NCI-H1092 (cell line): ENCODE measurements around the gene RPL38.
"Not testable (repeated sequence)": the region's sequence is repeated elsewhere in the genome, so short reads cannot be mapped to it uniquely, and the experiment has no call there.

ENCODE experiments used
- DNase-seq: peaks from one replicate; lab custom pipeline; 2025; lab: John Stamatoyannopoulos, UW

The RPL38 gene

DNA sequence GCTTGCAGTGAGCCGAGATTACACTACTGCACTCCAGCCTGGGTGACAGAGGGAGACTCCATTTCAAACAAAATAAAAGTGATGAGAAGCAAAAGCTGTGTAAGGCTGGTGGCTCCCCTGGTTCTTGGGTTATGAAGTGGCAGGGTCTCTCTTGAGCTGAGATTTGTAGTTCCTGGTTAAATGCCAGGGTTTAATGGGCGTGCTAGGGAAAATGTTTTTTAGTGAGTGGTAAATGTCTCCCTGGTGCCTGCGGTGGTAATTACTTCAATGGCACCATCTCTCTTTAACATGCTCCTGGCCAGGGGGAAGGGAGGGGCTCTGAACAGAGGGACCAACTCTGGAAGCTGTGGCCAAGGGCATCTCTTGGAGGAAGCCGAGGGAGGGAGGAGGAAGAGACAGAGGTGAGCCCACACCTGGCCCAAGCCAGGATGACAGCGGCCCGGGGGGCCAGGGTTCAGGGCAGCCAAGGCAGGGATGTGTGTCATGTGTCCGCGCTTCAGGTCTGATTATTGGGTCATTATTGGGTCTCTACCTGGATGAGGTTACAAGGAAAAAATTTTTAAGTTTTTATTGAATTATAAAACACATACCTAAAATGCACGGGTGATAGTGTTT lies 17.8 kb upstream of the RPL38 start:
- peak; percentile 62 for DNase-seq

DNA sequence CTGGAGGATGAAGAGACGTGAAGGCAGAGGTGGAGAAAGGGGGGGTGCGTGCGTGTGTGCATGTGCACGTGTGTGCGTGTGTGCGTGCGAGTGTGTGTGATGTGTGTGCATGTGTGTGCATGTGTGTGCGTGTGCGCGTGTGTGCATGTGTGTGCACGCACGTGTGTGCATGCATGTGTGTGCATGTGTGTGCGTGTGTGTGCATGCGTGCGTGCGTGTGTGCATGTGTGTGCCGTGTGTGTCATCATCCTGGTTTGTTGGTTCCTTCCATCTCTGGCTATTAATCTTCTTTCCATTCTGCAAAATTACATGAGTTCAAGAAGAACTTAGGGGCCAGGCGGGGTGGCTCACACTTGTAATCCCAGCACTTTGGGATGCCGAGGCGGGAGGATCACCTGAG lies 17.0 kb upstream of the RPL38 start:
- DNase-seq, result no peak

DNA sequence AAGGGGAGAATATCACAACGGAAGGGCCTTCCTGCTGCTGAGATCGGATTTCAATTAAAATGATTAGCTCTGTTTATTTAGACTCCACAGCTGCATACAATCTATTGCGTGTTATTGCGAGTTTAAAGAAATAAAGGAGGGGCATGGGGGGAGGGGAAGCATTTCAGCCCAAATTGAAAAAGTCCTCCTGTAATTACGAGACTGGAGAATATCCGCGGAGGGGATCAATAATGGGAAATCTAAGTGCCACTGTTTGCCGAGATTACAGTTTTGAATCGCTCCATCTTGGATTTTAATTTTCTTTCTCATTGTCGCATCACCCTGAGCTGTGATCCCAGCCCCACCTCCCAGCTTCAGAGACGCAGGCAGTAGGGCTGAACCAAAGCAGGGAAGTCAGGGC lies 15.7 kb upstream of the RPL38 start:
- DNase-seq, result peak; percentile 48

DNA sequence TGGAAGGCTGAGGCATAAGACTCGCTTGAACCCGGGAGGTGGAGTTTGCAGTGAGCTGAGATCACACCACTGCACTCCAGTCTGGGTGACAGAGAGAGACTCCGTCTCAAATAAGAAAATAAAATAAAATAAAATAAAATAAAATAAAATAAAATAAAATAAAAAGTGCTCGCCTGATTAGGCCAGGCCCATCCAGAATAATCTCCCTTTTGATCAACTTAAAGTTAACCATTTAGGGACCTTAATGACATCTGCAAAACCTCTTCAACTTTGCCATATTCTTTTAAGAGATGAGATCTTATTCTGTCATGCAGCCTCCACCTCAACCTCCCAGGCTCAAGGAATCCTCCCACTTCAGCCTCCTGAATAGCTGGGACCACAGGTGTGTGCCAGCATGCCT lies 14.8 kb upstream of the RPL38 start:
- DNase-seq, result not testable (repeated sequence)

DNA sequence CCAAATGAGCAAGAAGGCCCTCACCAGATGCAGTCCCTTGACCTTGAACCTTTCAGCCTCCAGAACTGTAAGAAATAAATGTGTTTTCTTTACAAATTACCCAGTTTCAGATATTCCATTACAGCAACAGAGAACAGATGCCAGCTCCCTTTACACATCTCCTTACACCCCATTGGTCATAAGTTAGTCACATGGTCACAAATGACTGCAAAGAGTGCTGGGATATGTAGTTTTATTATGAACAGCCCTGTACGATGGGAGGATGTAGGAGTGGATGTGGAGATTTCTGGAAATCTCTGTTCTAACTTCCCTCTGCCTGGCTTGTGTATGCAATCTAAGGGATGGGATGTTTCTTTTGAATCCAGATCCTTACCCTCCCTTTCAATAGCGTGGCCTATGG lies 13.3 kb upstream of the RPL38 start:
- peak; percentile 58 for DNase-seq

DNA sequence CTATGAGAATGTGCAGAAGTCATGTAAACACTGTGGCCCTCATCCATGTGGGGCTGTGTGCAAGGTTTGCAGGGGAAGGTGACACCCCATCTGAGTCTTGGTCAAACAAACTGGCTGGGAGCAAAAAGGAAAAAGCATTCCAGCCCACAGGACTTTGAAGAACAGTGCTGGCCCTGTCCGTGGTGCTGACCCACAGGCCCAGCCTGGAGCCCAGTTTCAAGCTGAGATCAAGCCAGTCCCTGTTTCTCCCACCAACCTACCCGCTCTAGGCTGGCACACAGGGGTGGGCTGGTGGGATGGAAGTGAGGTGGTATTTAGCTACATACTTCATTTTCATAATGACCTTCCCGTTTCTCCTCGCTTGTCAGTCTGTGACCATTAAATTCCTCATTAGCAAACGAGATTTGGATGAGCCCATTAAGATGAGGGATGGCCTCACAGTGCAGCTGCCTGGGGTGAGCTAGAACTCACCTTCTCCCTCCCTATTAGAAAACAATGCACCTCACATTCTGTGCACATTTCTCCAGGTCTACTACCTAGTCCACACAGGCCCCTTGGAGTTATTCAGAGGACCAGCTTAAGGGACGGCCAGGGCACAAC lies 12.6 kb upstream of the RPL38 start:
- DNase-seq, result no peak

DNA sequence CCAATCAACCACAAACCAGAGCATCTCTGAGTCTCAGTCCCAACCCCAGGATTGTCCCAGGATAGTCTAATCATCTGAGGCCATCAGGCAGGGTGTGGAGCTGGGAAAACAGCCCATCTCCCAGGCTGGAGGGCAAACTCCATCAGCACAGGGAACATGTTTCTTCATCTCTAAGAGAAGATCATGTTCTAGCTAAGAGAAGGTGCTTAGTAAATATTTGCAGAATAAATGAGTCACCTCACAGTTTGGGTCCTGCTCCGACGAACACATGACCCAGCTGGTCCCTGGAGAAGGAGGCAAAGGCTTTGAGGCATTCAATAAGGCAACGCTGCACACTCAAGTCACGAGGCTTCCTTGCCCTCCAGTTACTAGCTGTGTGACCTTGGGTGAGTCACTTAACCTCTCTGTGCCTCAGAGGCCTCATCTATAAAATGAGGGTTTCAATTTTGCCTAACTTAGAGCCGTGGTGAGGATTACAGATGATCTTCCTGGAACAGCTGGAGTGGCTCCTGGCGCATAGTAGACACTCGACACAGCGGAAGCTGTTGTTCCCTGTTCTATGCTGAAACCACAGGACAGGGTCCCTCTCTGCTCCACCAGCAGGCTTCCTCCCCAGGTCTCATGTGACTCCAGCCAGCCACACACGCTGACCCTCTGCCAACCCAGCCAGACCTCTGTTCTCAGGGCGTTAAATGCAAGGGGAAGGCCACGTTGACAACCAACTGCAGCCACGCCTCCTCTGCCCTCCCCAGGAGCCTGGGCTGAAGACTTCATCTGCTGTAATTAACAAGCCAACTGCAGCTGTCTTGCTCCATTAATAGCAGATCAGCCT lies 10.3 kb upstream of the RPL38 start:
- peak; percentile 21 for DNase-seq

DNA sequence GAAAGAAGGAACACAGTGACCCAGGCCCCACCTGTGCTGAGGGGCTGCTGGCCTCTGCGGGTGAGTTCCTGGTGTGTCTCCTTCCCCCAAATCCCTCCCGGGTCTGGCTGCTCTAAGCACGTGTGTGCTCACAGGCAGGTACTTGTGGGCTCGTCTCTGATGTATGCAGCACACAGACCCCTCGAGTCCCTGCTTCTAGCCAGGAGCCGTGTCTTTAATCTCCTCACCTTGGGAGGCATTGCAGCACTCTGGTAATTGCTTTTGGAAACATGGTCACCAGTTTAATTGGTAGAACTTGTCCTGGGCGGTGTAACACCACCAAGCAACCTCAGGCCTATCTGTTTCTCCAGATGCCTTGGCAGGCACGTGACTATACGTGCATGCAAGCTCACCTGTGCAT lies 8.8 kb upstream of the RPL38 start:
- no peak for DNase-seq

DNA sequence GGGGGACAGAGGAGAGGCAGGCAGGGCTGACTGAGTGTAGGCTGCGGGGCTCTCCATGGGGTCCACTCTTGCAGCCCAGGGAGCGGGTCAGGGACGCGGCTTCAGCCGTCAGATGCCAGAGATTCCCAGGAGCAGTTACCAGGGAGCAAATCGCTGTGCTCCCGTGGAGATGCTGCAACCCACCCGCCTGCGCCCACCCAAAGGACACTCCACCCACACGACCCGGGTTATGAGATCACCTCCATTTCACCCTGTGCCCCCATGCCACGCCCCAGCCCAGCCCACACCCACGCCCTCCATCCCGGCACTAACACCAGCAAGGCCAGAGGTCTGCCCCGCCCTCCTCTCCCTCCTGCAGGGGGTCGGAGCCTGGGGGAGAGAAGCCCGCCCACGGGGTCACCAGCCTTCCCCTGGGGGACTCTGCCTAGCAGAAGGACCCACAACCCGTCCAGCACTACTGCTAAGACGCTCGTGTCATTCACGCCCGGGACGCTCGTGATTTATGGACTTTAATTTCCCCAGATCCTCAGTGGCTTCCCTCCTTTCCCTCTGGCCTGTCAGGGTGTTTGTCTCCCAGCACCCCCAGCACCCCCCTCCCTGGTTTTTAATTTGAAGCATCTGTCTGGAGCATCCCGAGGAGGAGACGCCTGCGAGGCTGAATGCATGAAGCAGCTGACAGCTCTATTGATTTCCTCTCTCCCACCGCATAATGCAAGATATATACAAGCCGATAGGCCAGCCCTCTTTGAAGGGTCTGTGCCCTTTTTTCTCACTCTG lies 6.7 kb upstream of the RPL38 start:
- no peak for DNase-seq

DNA sequence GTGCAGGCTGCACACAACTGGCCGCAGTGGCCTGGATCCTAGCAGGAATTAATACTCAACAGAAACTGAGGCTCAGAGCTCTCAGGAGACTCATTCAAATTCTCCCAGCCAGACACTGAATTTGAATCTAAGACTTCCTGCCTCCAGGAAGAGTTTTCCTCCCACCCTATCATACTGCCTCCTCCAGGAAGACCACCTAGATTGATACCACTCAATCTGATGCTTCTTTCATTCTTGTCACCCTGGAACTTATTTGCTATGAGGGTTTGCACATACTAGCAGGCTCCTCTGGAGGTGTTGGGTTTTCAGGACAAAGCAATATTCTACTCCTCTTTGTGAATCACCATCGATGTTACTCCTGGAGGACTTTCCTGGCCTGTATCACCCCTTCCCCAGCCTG lies 5.7 kb upstream of the RPL38 start:
- no peak for DNase-seq

DNA sequence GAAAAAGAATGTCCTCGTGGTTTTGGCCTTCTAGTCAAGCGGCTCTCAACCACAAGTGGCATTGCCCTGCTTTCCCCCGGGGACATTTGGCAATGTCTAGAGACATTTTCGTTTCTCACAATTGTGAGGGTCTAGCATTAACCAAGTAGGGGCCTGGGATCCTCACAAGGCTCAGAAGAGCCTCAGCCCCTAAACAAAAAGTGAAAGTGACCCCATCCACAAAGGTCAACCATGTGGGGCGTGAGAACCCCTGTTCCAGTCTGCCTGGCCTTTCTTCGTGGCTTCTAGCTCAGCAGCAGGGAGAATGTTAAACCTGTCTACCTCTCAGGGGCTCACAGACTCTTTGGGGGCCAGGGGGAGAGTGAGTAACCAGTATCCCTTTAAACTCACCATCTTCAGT lies 4.8 kb upstream of the RPL38 start:
- no peak for DNase-seq

DNA sequence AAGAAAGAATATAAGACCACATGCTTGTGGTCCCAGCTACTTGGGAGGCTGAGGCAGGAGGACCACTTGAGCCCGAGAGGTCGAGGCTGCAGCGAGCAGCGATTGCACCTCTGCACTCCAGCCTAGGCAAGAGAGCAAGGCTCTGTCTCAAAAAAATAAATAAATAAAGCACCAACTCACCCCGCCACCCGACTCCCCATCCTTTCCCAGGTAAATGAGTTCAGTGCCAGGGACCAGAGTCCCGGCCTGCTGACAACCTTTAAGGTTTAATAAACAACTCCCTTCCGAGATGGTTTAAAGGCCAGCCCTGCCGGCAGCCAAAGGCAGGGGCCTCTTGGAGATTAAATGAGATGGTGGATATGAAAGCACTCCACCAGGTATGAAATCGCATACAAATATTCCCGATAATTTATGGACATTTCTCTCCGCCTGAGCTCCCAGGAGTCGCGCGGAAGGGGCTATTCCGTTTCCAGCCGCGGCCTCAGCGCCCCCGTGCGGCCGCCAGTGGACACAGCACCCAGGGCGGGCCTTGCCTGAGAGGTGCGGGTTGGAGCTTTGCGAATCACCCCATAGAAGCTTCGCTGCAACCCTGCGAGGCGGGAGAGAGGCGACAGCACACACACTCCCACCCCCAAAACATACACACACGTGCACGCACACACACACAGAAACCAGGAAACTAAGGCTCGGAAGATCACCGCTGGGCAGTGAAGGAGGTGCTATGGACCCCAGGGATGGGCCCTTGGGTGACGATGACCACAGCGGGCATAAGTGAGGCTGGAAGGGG lies 4.0 kb upstream of the RPL38 start:
- peak; percentile 14 for DNase-seq

DNA sequence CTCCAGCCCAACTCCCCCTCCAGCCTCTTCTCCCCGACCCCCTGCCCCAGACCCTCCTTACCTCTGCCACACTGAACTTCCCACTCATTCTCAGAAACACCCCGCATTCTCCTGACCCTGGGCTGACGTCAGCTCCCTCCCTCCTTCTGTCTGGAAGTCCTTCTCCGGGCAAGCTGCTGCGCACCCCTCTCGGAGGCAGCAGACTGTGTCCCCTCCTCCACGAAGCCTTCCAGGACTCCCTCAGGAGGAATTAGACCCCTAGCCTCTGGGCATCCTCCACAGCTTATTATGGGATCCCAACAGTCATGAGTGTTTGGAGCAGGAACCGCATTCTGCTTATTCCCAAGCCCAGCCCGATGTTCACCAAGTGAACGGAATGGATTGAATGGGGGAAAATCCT lies 3.4 kb upstream of the RPL38 start:
- no peak for DNase-seq

DNA sequence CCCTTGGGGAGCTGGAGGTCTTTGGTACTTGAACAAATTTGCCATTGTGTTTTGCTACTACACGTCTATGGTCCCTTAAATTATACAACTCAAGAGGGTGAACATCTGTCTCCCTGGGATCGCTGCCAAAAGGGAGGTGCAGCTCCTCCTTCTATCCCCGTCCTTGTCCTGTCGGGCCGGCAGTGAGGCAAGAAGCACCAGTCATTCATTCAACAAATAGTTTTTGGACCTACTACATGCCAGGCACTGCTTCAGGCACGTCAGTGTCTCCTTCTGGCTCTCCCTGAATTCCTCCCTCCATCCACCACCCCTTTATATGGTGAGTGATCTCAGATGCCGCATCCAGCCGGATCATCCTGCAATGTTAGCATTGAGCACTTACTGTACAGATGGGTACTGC lies 2.2 kb upstream of the RPL38 start:
- peak; percentile 88 for DNase-seq

DNA sequence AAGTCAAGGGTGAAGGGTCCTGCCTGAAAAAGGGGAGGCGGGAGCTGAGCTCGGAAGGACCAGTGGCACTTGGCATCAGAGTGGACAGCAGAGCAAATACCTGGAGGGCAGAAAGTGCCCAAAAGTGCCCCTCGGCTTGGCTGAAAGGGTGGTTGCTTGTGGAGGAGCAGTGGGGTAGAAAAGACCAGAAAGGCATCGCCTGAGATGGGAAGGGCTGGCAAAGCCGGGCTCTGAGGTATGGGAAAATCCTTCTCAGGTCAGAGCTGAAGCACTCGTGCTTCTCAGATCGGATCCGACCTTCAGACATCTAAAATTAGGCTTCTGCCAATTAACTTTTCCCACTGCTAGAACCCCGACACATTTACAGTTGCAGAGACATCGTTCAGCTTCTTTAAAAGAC lies 1.5 kb upstream of the RPL38 start:
- no peak for DNase-seq

DNA sequence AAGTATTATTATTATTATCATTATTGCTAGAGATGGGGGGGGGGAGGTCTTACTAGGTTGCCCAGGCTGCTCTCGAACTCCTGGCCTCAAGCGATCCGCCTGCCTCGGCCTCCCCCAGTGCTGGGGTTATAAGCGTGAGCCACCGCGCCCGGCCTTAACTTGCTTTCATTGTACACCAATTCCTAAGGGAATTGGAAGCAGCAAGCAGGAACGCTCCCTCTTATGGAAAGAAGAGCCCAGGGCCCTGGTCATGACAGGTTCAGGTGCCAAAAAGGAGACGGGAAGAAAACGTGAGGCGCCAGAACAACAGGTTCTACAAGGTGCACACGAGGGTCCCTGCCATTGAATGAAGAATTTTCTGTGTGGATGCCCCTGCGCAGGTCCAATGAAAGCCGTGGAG lies 540 bp upstream of the RPL38 start:
- DNase-seq, result no peak

DNA sequence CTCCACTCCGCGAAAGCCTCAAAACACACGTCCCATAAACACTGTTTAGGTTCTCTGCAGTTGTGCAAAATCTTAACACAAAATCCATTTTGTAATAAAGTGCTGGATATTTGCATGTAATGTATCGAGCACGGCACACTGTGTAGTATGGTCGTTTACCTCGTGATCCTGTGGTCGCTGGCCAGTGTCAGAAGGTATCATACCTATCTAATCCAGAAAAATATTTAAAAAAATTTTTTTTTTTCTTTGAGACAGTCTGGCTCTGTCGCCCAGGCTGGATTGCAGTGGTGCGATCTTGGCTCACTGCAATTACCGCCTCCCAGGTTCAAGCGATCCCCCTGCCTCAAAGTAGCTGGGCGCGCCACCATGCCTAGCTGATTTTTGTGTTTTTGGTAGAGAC lies 996 bp downstream of the RPL38 start:
- no peak for DNase-seq

DNA sequence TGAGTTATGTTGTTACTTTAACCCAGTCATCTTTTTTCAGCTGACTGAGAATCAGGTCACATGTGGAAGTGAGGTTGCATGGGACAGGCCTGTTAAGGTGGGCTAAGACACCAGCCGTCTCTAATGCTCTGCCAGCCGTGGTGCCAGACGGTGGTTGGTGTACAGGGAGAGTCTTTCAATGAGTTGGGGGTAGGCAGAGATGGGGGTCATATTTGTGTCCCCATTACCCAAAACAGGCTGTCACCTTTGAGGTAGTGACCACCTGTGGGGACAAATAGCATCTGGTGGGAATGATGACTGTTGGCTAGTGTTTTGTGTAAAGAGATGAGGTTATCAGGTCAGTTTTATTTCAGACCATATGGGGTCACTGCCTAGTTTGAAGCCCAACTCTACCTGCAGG lies 1.8 kb downstream of the RPL38 start:
- no peak for DNase-seq

DNA sequence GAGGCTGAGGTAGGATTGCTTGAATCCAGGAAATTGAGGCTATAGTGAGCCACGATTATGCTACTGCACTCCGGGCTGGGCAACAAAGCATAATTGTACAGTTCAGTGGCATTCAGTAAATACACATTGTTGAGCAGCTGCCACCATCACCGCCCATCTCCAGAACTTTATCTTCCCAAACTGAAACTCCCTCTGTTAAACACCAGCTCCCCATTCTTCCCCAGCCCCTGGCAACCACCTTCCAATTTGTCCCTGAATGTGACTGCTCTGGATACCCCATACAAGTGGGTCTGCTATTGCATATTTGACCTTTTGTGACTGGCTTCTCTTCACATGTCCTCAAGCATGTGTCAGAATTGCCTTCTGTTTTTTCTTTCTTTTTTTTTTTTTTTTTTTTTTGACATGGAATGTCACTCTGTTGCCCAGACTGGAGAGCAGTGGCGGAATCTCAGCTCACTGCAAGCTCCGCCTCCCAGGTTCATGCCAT lies 2.9 kb downstream of the RPL38 start:
- DNase-seq, result no peak

DNA sequence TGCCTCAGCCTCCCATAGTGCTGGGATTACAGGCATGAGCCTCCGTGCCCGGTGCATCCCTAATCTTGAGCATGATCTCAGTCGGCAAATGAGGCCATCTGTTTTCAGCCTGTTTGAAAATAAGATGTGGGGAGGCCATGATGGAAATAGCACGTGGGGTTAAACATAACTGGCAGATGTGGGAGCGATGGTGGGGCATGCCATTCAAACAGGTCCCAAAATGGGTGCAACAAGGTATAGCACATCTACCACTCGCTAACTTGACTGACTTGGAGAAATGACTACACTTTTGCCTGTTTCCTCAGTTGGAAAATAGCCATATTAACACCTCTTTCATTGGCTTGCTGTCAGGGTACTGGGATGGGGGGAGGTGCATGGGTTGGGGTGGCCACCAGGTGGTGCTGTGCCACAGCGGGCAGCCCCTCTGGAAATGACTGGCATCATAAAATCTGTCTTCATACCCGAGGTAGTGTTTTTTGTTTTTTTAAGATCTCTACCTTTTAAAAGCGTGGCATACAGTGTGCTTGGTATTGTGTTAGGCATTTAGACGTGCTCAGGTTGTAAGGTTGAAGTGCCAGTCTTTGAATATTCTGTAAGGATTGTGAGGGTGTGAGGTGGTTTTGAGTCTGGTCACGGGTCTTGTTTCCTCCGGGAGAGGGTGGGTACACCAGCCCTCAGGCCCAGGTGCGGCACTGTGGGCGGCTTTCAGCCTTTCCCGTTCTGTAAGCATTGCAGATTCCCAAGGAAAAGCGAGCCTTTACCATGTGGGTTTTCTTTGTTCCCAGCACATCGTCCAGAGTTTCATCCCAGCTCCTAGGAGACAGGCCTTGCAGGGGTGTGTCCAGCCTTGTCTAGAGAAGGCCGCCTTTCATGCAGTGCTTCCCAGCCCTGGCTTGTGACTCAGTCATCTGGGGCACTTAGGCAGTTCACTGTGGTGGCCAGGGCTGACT lies 7.0 kb downstream of the RPL38 start:
- no peak for DNase-seq
